IMR-90 (cell line): ENCODE measurements around the gene CNOT6. TPM values are rescaled to one million over a fixed set of nuclear protein-coding genes. Genes with fewer than 3 reads are reported as not detected.

Experiments
- ATAC-seq: fragments of 200-7000 bp; cut with Tn5 transposase; 2 replicates; pipeline ENCODE4 v1.9.1; 2020; ENCODE audit warnings: low read depth, mild to moderate bottlenecking, moderate library complexity
- BruUV-seq: library from RNA; stranded (reverse); fragments of 400-500 nt; replicated peaks from 2 replicates; lab custom pipeline; 2021; lab: Mats Ljungman, UMichigan
- CTCF ChIA-PET: fragments of 300-600 bp; formaldehyde crosslinking; extraction: SDS; loops from one replicate; lab custom pipeline; 2021; ENCODE audit warnings: antibody characterized with exemption; lab: Yijun Ruan, JAX
- POLR2A ChIA-PET: fragments of 300-600 bp; sonication (Branson Sonifier 250); formaldehyde crosslinking; loops from one replicate; lab custom pipeline; 2022; ENCODE audit warnings: antibody characterized with exemption; ENCODE audit not compliant: unreplicated experiment; lab: Charles Lee
- DNase-seq: peaks from one replicate; pipeline ENCODE4 v3.0.0; 2013
- H2AFZ ChIP-seq: replicated peaks from 2 replicates; pipeline ENCODE3; 2013; ENCODE audit warnings: low read length, mild to moderate bottlenecking; ENCODE audit not compliant: poor library complexity
- H2AK5ac ChIP-seq: 2 replicates; pipeline ENCODE4 v1.6.1; 2013; ENCODE audit warnings: low read depth, low read length, inconsistent platforms
- H2AK9ac ChIP-seq: replicated peaks from 2 replicates; pipeline ENCODE3; 2013; ENCODE audit warnings: mild to moderate bottlenecking, low read depth, low read length, moderate library complexity; ENCODE audit not compliant: poor library complexity
- H2BK120ac ChIP-seq: 2 replicates; pipeline ENCODE4 v1.6.1; 2013; ENCODE audit warnings: low read depth, low read length, inconsistent platforms
- H2BK15ac ChIP-seq: 3 replicates; pipeline ENCODE4 v1.6.1; 2013; ENCODE audit warnings: low read depth, low read length, inconsistent platforms
- H2BK20ac ChIP-seq: 2 replicates; pipeline ENCODE4 v1.6.1; 2013; ENCODE audit warnings: low read depth, mild to moderate bottlenecking, inconsistent platforms, low read length, moderate library complexity
- H2BK5ac ChIP-seq: 2 replicates; pipeline ENCODE4 v1.6.1; 2013; ENCODE audit warnings: mild to moderate bottlenecking, low read depth, low read length, inconsistent platforms; ENCODE audit not compliant: poor library complexity, severe bottlenecking
- H3K14ac ChIP-seq: replicated peaks from 2 replicates; pipeline ENCODE4 v1.6.1; 2013; ENCODE audit warnings: low read depth, low read length, inconsistent platforms
- H3K18ac ChIP-seq: 2 replicates; pipeline ENCODE4 v1.6.1; 2013; ENCODE audit warnings: low read depth, low read length, control low read depth
- H3K23ac ChIP-seq: 2 replicates; pipeline ENCODE4 v1.6.1; 2013; ENCODE audit warnings: low read depth, low read length, inconsistent platforms
- H3K27ac ChIP-seq: 2 replicates; pipeline ENCODE4 v1.5.1; 2013; ENCODE audit warnings: mild to moderate bottlenecking, control low read depth, low read length; ENCODE audit not compliant: insufficient read depth
- H3K27me3 ChIP-seq: 2 replicates; pipeline ENCODE4 v1.6.1; 2013; ENCODE audit warnings: low read length; ENCODE audit not compliant: control insufficient read depth, insufficient read depth
- H3K36me3 ChIP-seq: 2 replicates; pipeline ENCODE4 v1.6.1; 2013; ENCODE audit warnings: low read length, mixed read lengths; ENCODE audit not compliant: control insufficient read depth, insufficient read depth
- H3K4ac ChIP-seq: 2 replicates; pipeline ENCODE4 v1.6.1; 2013; ENCODE audit warnings: low read depth, low read length, inconsistent platforms
- H3K4me1 ChIP-seq: 2 replicates; pipeline ENCODE4 v1.6.1; 2013; ENCODE audit warnings: low read length, mixed read lengths; ENCODE audit not compliant: control insufficient read depth, insufficient read depth
- H3K4me2 ChIP-seq: 2 replicates; pipeline ENCODE4 v1.6.1; 2013; ENCODE audit warnings: low read depth, mild to moderate bottlenecking, control low read depth, low read length, moderate library complexity
- H3K4me3 ChIP-seq: 2 replicates; pipeline ENCODE4 v1.5.1; 2013; ENCODE audit warnings: low read depth, mild to moderate bottlenecking, control low read depth, low read length, moderate library complexity; ENCODE audit not compliant: insufficient read depth
- H3K56ac ChIP-seq: 2 replicates; pipeline ENCODE4 v1.6.1; 2013; ENCODE audit warnings: low read length, inconsistent platforms; ENCODE audit not compliant: insufficient read depth; ENCODE audit errors: extremely low read depth
- H3K79me1 ChIP-seq, 2 experiments: 2 replicates each; pipeline ENCODE4 v1.6.1; 2013; ENCODE audit warnings: low read length in 2 of 2, inconsistent platforms in 1 of 2, low read depth in 1 of 2
- H3K9ac ChIP-seq: 2 replicates; pipeline ENCODE4 v1.6.1; 2013; ENCODE audit warnings: low read depth, low read length, control low read depth
- H3K9me1 ChIP-seq: 2 replicates; pipeline ENCODE4 v1.6.1; 2013; ENCODE audit warnings: low read length, inconsistent platforms; ENCODE audit not compliant: insufficient read depth
- H3K9me3 ChIP-seq: 2 replicates; pipeline ENCODE4 v1.6.1; 2013; ENCODE audit warnings: low read length; ENCODE audit not compliant: control insufficient read depth, insufficient read depth
- H4K20me1 ChIP-seq: 2 replicates; pipeline ENCODE4 v1.6.1; 2013; ENCODE audit warnings: low read length, inconsistent platforms; ENCODE audit not compliant: insufficient read depth
- H4K5ac ChIP-seq: 2 replicates; pipeline ENCODE4 v1.6.1; 2013; ENCODE audit warnings: mild to moderate bottlenecking, low read depth, low read length, control low read depth
- H4K8ac ChIP-seq, 2 experiments: 2 replicates each; pipeline ENCODE4 v1.6.1; 2013; ENCODE audit warnings: low read depth in 2 of 2, low read length in 2 of 2, control low read depth in 1 of 2, inconsistent platforms in 1 of 2
- H4K91ac ChIP-seq: 2 replicates; pipeline ENCODE4 v1.6.1; 2013; ENCODE audit warnings: low read depth, low read length, inconsistent platforms; ENCODE audit not compliant: insufficient read depth
- BHLHE40 ChIP-seq: fragments of 150-350 bp; IDR thresholded peaks from 2 replicates; pipeline ENCODE4 v1.6.1; 2016; ENCODE audit warnings: mild to moderate bottlenecking, low read depth, low read length
- CEBPB ChIP-seq: IDR thresholded peaks from 2 replicates; pipeline ENCODE4 v1.6.1; 2012; ENCODE audit warnings: low read depth, low read length, improper control_type of control experiment
- CHD1 ChIP-seq: IDR thresholded peaks from 2 replicates; pipeline ENCODE4 v1.6.1; 2012; ENCODE audit warnings: low read depth, low read length, improper control_type of control experiment
- CTCF ChIP-seq: conservative IDR thresholded peaks from 2 replicates; pipeline ENCODE4 v1.5.1; 2012; ENCODE audit warnings: mild to moderate bottlenecking, low read depth, low read length, improper control_type of control experiment
- ELK1 ChIP-seq: fragments of 150-350 bp; IDR thresholded peaks from 2 replicates; pipeline ENCODE4 v1.6.1; 2016; ENCODE audit warnings: low read depth, mild to moderate bottlenecking, low read length, moderate library complexity, borderline replicate concordance
- FOS ChIP-seq: fragments of 150-350 bp; IDR thresholded peaks from 2 replicates; pipeline ENCODE4 v1.6.1; 2016; ENCODE audit warnings: low read depth, low read length
- MAFK ChIP-seq: IDR thresholded peaks from 2 replicates; pipeline ENCODE4 v1.6.1; 2012; ENCODE audit warnings: low read depth, low read length, improper control_type of control experiment
- MAZ ChIP-seq: IDR thresholded peaks from 2 replicates; pipeline ENCODE4 v1.6.1; 2012; ENCODE audit warnings: low read depth, mild to moderate bottlenecking, low read length, improper control_type of control experiment, moderate library complexity, borderline replicate concordance
- MXI1 ChIP-seq: IDR thresholded peaks from 2 replicates; pipeline ENCODE4 v1.6.1; 2012; ENCODE audit warnings: low read depth, mild to moderate bottlenecking, low read length, moderate library complexity, borderline replicate concordance
- NFE2L2 ChIP-seq: fragments of 150-350 bp; IDR thresholded peaks from 2 replicates; pipeline ENCODE4 v1.6.1; 2016; ENCODE audit warnings: low read depth, mild to moderate bottlenecking, low read length
- RFX5 ChIP-seq: IDR thresholded peaks from 2 replicates; pipeline ENCODE4 v1.8.0; 2012; ENCODE audit warnings: low read depth, mild to moderate bottlenecking, low read length, moderate library complexity
- SMC3 ChIP-seq: fragments of 150-350 bp; IDR thresholded peaks from 2 replicates; pipeline ENCODE4 v1.6.1; 2016; ENCODE audit warnings: low read depth, mild to moderate bottlenecking, antibody characterized with exemption, low read length, moderate library complexity
- USF2 ChIP-seq: fragments of 150-350 bp; IDR thresholded peaks from 2 replicates; pipeline ENCODE4 v1.6.1; 2017; ENCODE audit warnings: mild to moderate bottlenecking, antibody characterized with exemption, low read length, low read depth
- WGBS, 2 experiments: methylation state at CpG; one replicate each; pipeline versions ENCODE4 v1.1.5 to v1.1.7; 2013; ENCODE audit warnings: missing lambda C conversion rate in 2 of 2; ENCODE audit not compliant: insufficient read length in 1 of 2; ENCODE audit errors: extremely low coverage in 2 of 2; 5-methylcytosine and 5-hydroxymethylcytosine counted together
- dilution Hi-C: fragments of 300-500 bp; cut with HindIII; formaldehyde crosslinking; loops from one replicate; pipeline ENCODE4 v1.14.3; 2018; ENCODE audit warnings: low sequenced_read_pairs; ENCODE audit not compliant: unreplicated experiment
- in situ Hi-C: fragments of 300-500 bp; cut with MboI; formaldehyde crosslinking; loops from 3 replicates; pipeline ENCODE4 v1.14.3; 2019; ENCODE audit warnings: low sequenced_read_pairs, inconsistent platforms, mixed read lengths
- intact Hi-C: fragments of 100-400 bp; cut with micrococcal nuclease; formaldehyde crosslinking; loops from 2 replicates; pipeline ENCODE4 v1.10.0; 2022
- polyA plus RNA-seq, 3 experiments: library from polyadenylated mRNA; depleted of rRNA; stranded (reverse); fragments of >200 nt; gene quantifications; 2 replicates each; pipeline ENCODE4 v1.2.3, GENCODE V29; 2012; ENCODE audit warnings: low replicate concordance in 1 of 3
- total RNA-seq: library from RNA; depleted of rRNA; stranded (reverse); fragments of >200 nt; gene quantifications from 2 replicates; pipeline ENCODE4 v1.2.3, GENCODE V29; 2012

Gene CNOT6
- total and polyA plus RNA-seq, 2 of the 4 experiments (the other 2 are of a cell fraction) = 9.7 to 10.8 TPM

- Histone ChIP-seq H4K5ac (no peak overlapping the region), H3K4ac (no peak overlapping the region), H3K9me3 (no peaks in the 10 kb centered on the region; the same call in 1 of the 2 replicates), H2BK5ac (no peak overlapping the region), H3K14ac (no peak overlapping the region), H3K79me1 (no peaks in the 10 kb centered on the region), H2AK9ac (no peak overlapping the region), H3K4me2 (no peak overlapping the region), H3K36me3 (no peaks in the 10 kb centered on the region), H3K18ac (no peak overlapping the region), H2AK5ac (no peak overlapping the region), H3K9me1 (no peaks in the 10 kb centered on the region), H3K56ac (no peak overlapping the region), H3K27ac (no peak overlapping the region), H2BK120ac (no peak overlapping the region), H2AFZ (no peak overlapping the region), H3K4me1 (no peaks in the 10 kb centered on the region), H3K27me3 (peaks cover 11% of the 10 kb centered on the region), H3K23ac (no peak overlapping the region), H4K8ac (no peak overlapping the region), H4K91ac (no peak overlapping the region), H4K20me1 (no peaks in the 10 kb centered on the region), H2BK20ac (no peak overlapping the region), H2BK15ac (no peak overlapping the region), H3K9ac (no peak overlapping the region), H3K4me3 (no peak overlapping the region)
- ATAC-seq = no peak
- no TSS peak for BruUV-seq
- in situ Hi-C loops = loop anchor here (25.0 kb wide), 1 partner anchor 332 kb away; no protein-coding TSS in a partner anchor
- dilution Hi-C loops = no loop called here
- DNase-seq = no peak
- CTCF ChIA-PET = interaction anchor here (0.6 to 1.2 kb wide), 2 partner anchors 152 to 176 kb away, joined by 3 to 5 read pairs; no protein-coding TSS in a partner anchor
- POLR2A ChIA-PET = no interaction called here
- TF ChIP-seq MAZ (no peak), ELK1 (no peak), NFE2L2 (no peak), USF2 (no peak), BHLHE40 (no peak), CEBPB (no peak), CTCF (no peak), MAFK (no peak), SMC3 (no peak), RFX5 (no peak), MXI1 (no peak), FOS (no peak), CHD1 (no peak)
- intact Hi-C loops = no loop called here
- WGBS, 2 experiments = 72% methylated on average over 11 of the region's 22 CpGs; no CpG with 5 or more reads in 1 of the 2 experiments
Observed at GRCh38 chr5:180468732-180469585, 25.2 kb upstream of the CNOT6 start.
